ENCODE data around the gene MET. TPM values are rescaled to one million over a fixed set of nuclear protein-coding genes. Genes with fewer than 3 reads are reported as not detected.

Gene MET
- total RNA-seq, 2 donors from 2014 or later = 2.5 to 7.3 TPM

GRCh38 chr7:116798232-116798631 is 126.2 kb downstream of the MET start:
- no peak overlapping the region for H3K4me3 ChIP-seq (ENCODE audit: low read length)
- H3K27me3 Mint-ChIP-seq (ENCODE audit: insufficient read depth) = no peaks in the 10 kb centered on the region
- H3K27ac ChIP-seq (ENCODE audit: low read depth, low read length) = no peak overlapping the region
- H3K9me3 Mint-ChIP-seq = no peaks in the 10 kb centered on the region
- H3K4me3 Mint-ChIP-seq = no peak overlapping the region
- H3K9me3 ChIP-seq (ENCODE audit: control insufficient read depth, low read length) = no peaks in the 10 kb centered on the region
- no peak overlapping the region for H3K9ac ChIP-seq (ENCODE audit: extremely low read depth, low read length, poor library complexity, severe bottlenecking)
- no peak for DNase-seq
- no peak for TF ChIP-seq CTCF (conservative IDR thresholded peaks at IDR 0.05)
- no peaks in the 10 kb centered on the region for H3K4me1 Mint-ChIP-seq
- no peaks in the 10 kb centered on the region for H3K27me3 ChIP-seq (ENCODE audit: control insufficient read depth, insufficient read depth, low read length, poor library complexity, severe bottlenecking)
- 87 to 94% methylated on average over 2 to 3 of the region's 3 CpGs for WGBS, 2 experiments (ENCODE audit: insufficient coverage in 1 of 2, insufficient read length in 1 of 2)
- no peak overlapping the region for H3K27ac Mint-ChIP-seq
- H3K4me1 ChIP-seq (ENCODE audit: control insufficient read depth, insufficient read depth, low read length) = no peaks in the 10 kb centered on the region
- no peaks in the 10 kb centered on the region for H3K36me3 Mint-ChIP-seq (ENCODE audit: low read depth)
- H3K36me3 ChIP-seq (ENCODE audit: control insufficient read depth, insufficient read depth, low read length) = no peaks in the 10 kb centered on the region

- H3K9ac ChIP-seq (ENCODE audit: extremely low read depth, low read length, poor library complexity, severe bottlenecking) = no peak overlapping the region
- H3K4me3 ChIP-seq (ENCODE audit: low read length) = no peak overlapping the region
- Mint-ChIP-seq H3K36me3 (ENCODE audit: low read depth) (no peaks in the 10 kb centered on the region), H3K9me3 (no peaks in the 10 kb centered on the region), H3K27ac (no peak overlapping the region), H3K27me3 (ENCODE audit: insufficient read depth) (no peaks in the 10 kb centered on the region), H3K4me1 (no peaks in the 10 kb centered on the region), H3K4me3 (no peak overlapping the region)
- no peak for DNase-seq
- H3K4me1 ChIP-seq (ENCODE audit: control insufficient read depth, insufficient read depth, low read length) = no peaks in the 10 kb centered on the region
- no peaks in the 10 kb centered on the region for H3K27me3 ChIP-seq (ENCODE audit: control insufficient read depth, insufficient read depth, low read length, poor library complexity, severe bottlenecking)
- no peaks in the 10 kb centered on the region for H3K9me3 ChIP-seq (ENCODE audit: control insufficient read depth, low read length)
- no peak for TF ChIP-seq CTCF (conservative IDR thresholded peaks at IDR 0.05)
- no peak overlapping the region for H3K27ac ChIP-seq (ENCODE audit: low read depth, low read length)
- no peaks in the 10 kb centered on the region for H3K36me3 ChIP-seq (ENCODE audit: control insufficient read depth, insufficient read depth, low read length)
Measured at GRCh38 chr7:116799916-116800315, 127.9 kb downstream of the MET start.

GRCh38 chr7:116800594-116800993 is 128.6 kb downstream of the MET start:
- H3K9me3 ChIP-seq (ENCODE audit: control insufficient read depth, low read length) = no peaks in the 10 kb centered on the region
- H3K4me3 ChIP-seq (ENCODE audit: low read length) = no peak overlapping the region
- H3K4me1 ChIP-seq (ENCODE audit: control insufficient read depth, insufficient read depth, low read length) = no peaks in the 10 kb centered on the region
- H3K9ac ChIP-seq (ENCODE audit: extremely low read depth, low read length, poor library complexity, severe bottlenecking) = no peak overlapping the region
- WGBS, 2 experiments (ENCODE audit: insufficient coverage in 1 of 2, insufficient read length in 1 of 2) = 81% methylated on average over 2 of the region's 2 CpGs; no CpG with 5 or more reads in 1 of the 2 experiments
- H3K36me3 ChIP-seq (ENCODE audit: control insufficient read depth, insufficient read depth, low read length) = no peaks in the 10 kb centered on the region
- Mint-ChIP-seq H3K4me3 (no peak overlapping the region), H3K4me1 (no peaks in the 10 kb centered on the region), H3K27me3 (ENCODE audit: insufficient read depth) (no peaks in the 10 kb centered on the region), H3K36me3 (ENCODE audit: low read depth) (no peaks in the 10 kb centered on the region), H3K9me3 (no peaks in the 10 kb centered on the region), H3K27ac (no peak overlapping the region)
- no peaks in the 10 kb centered on the region for H3K27me3 ChIP-seq (ENCODE audit: control insufficient read depth, insufficient read depth, low read length, poor library complexity, severe bottlenecking)
- no peak overlapping the region for H3K27ac ChIP-seq (ENCODE audit: low read depth, low read length)
- DNase-seq = no peak
- no peak for TF ChIP-seq CTCF (conservative IDR thresholded peaks at IDR 0.05)
